Testis (tissue), 3 donors: Measurements from ENCODE around the gene TST. TPM values are rescaled to one million over a fixed set of nuclear protein-coding genes. Genes with fewer than 3 reads are reported as not detected.

Source experiments
- DNase-seq: peaks from one replicate; pipeline ENCODE4 v3.0.0-alpha.2; 2019
- H3K27ac ChIP-seq, 2 donors: fragments of 200-600 bp; sonication (generic); one replicate each; pipeline ENCODE4 v1.5.1; 2019
- H3K27me3 ChIP-seq: fragments of 200-600 bp; sonication (generic); one replicate; pipeline ENCODE4 v1.5.1; 2019
- H3K36me3 ChIP-seq: fragments of 200-600 bp; sonication (generic); one replicate; pipeline ENCODE4 v1.5.1; 2017; ENCODE audit warnings: low read depth; ENCODE audit errors: missing control alignments
- H3K4me1 ChIP-seq: fragments of 200-600 bp; sonication (generic); one replicate; pipeline ENCODE4 v1.5.1; 2019
- H3K4me3 ChIP-seq, 2 donors: fragments of 200-600 bp; sonication (generic); one replicate each; pipeline ENCODE4 v1.5.1; 2017 to 2019
- H3K9me3 ChIP-seq: fragments of 200-600 bp; sonication (generic); one replicate; pipeline ENCODE4 v1.5.1; 2017
- POLR2A ChIP-seq: fragments of 450-650 bp; IDR thresholded peaks from one replicate; pipeline ENCODE4 v1.6.1; 2017; ENCODE audit warnings: antibody characterized with exemption, mild to moderate bottlenecking, moderate library complexity
- WGBS, 2 donors: methylation state at CpG; one replicate each; pipeline ENCODE4 v1.1.5; 2018; 5-methylcytosine and 5-hydroxymethylcytosine counted together
- intact Hi-C: fragments of 100-400 bp; cut with DNase I; formaldehyde crosslinking; loops from one replicate; pipeline ENCODE4 v1.15.1; 2023; ENCODE audit warnings: low total_unique reads
- polyA plus RNA-seq: library from polyadenylated mRNA; stranded (reverse); fragments of 350-450 nt; fragmentation: Illumina TruSeq; extraction: RNeasy Lipid Tissue Mini Kit (QIAGEN cat#74804); gene quantifications from one replicate; pipeline ENCODE4 v1.2.3, GENCODE V29; 2014; ENCODE audit warnings: low read depth, low replicate concordance; ENCODE audit not compliant: insufficient read depth
- total RNA-seq, 2 donors: library from RNA; depleted of rRNA; stranded (reverse); fragments of >200 nt; gene quantifications; one replicate each; pipeline ENCODE4 v1.2.3, GENCODE V29; 2016
- TF ChIP-seq, protein P1 (sequence below), 3 experiments: fragments of 450-650 bp in 2 of 3; fragments of 200-600 bp in 1 of 3; sonication (generic) in 1 of 3; IDR thresholded peaks; one replicate each; pipeline ENCODE4 v1.5.1; 2016 to 2019; ENCODE audit warnings: antibody characterized with exemption in 3 of 3, mild to moderate bottlenecking in 2 of 3, moderate library complexity in 1 of 3

The TST gene
- total and polyA plus RNA-seq, 3 donors from 2014 or later = 18.0 to 20.9 (median 18.2) TPM

DNA sequence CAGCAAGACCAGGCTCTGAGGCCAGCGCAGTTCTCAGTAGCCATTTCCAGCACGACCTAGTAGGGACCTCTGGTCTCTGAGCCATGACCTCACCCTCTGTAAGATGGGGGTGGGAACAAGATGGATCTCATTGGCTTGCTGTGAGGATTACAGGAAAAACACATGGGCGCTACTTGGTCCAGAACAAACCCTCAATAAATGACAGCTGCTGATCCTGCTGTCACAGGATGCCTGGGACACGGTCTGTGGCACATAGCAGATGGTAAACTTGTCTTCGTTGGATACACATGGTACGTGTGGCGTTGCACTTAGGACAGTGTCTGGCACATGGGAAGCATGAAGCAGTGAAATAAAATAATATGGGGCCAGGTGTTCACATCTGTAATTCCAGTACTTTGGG lies 27.8 kb upstream of the TST start:
- H3K27me3 ChIP-seq = no peaks in the 10 kb centered on the region
- DNase-seq = no peak
- intact Hi-C loops = no loop called here
- no peaks in the 10 kb centered on the region for H3K9me3 ChIP-seq
- no peak overlapping the region for H3K4me3 ChIP-seq
- no peaks in the 10 kb centered on the region for H3K4me1 ChIP-seq
- whole genome bisulfite sequencing, 2 donors = 88 to 89% methylated on average over 7 of the region's 7 CpGs
- TF ChIP-seq, protein P1, sequence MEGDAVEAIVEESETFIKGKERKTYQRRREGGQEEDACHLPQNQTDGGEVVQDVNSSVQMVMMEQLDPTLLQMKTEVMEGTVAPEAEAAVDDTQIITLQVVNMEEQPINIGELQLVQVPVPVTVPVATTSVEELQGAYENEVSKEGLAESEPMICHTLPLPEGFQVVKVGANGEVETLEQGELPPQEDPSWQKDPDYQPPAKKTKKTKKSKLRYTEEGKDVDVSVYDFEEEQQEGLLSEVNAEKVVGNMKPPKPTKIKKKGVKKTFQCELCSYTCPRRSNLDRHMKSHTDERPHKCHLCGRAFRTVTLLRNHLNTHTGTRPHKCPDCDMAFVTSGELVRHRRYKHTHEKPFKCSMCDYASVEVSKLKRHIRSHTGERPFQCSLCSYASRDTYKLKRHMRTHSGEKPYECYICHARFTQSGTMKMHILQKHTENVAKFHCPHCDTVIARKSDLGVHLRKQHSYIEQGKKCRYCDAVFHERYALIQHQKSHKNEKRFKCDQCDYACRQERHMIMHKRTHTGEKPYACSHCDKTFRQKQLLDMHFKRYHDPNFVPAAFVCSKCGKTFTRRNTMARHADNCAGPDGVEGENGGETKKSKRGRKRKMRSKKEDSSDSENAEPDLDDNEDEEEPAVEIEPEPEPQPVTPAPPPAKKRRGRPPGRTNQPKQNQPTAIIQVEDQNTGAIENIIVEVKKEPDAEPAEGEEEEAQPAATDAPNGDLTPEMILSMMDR (IDR thresholded peaks at IDR 0.05) = no peak
- no peak for TF ChIP-seq POLR2A
- no peak overlapping the region for H3K27ac ChIP-seq
- no peaks in the 10 kb centered on the region for H3K36me3 ChIP-seq

DNA sequence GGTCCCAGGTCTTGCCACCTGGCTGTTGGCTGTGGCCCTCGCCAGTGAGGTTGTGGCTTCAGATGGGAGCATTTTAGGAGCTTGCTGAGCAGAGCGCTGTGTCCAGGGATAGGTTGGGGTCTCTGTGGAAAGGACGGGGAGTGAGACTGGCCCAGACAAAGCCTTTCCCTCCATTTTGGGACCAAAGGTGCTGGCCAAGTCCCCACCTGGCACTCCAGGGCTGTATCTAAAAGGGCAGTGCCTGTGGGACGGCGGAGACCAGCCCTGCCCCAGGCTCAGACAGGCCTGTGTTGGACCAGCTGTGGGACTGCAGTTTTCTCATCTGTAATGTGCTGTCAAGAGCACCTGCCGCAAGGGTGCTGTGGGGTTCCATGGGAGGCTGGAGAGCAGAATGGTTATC lies 27.3 kb upstream of the TST start:
- Histone ChIP-seq H3K4me1 (no peaks in the 10 kb centered on the region), H3K9me3 (no peaks in the 10 kb centered on the region), H3K27ac (no peak overlapping the region), H3K27me3 (no peaks in the 10 kb centered on the region), H3K4me3 (no peak overlapping the region), H3K36me3 (no peaks in the 10 kb centered on the region)
- intact Hi-C loops = no loop called here
- DNase-seq = no peak
- 94 to 96% methylated on average over 4 of the region's 6 CpGs for WGBS, 2 donors
- TF ChIP-seq POLR2A = no peak
- TF ChIP-seq, protein P1 (IDR thresholded peaks at IDR 0.05) = no peak

DNA sequence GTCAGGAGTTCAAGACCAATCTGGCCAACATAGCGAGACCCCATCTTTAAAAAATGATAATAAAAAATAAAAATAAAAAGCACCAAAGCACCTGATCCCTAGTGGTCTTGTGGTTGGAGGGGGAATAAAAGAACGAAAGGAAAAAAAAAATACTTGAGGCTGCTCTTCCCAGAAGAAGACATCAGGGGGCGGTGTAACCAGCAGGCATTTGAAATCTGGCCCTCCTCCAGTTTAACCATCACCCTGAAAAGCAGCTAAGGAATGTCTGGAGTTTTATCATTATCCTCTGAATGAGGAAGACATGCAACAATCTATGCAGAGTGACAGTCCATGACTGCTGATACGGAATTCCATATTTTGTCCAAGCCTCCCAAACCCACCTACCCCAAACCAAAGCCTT lies 26.7 kb upstream of the TST start:
- no peak for DNase-seq
- 46 to 55% methylated on average over 4 of the region's 4 CpGs for WGBS, 2 donors
- H3K36me3 ChIP-seq = no peaks in the 10 kb centered on the region
- TF ChIP-seq POLR2A = no peak
- TF ChIP-seq, protein P1 (IDR thresholded peaks at IDR 0.05) = peak; percentile 25 to 49 (median 27)
- H3K27me3 ChIP-seq = no peaks in the 10 kb centered on the region
- no peaks in the 10 kb centered on the region for H3K9me3 ChIP-seq
- intact Hi-C loops = no loop called here
- H3K4me1 ChIP-seq = no peaks in the 10 kb centered on the region
- H3K4me3 ChIP-seq = no peak overlapping the region
- no peak overlapping the region for H3K27ac ChIP-seq

DNA sequence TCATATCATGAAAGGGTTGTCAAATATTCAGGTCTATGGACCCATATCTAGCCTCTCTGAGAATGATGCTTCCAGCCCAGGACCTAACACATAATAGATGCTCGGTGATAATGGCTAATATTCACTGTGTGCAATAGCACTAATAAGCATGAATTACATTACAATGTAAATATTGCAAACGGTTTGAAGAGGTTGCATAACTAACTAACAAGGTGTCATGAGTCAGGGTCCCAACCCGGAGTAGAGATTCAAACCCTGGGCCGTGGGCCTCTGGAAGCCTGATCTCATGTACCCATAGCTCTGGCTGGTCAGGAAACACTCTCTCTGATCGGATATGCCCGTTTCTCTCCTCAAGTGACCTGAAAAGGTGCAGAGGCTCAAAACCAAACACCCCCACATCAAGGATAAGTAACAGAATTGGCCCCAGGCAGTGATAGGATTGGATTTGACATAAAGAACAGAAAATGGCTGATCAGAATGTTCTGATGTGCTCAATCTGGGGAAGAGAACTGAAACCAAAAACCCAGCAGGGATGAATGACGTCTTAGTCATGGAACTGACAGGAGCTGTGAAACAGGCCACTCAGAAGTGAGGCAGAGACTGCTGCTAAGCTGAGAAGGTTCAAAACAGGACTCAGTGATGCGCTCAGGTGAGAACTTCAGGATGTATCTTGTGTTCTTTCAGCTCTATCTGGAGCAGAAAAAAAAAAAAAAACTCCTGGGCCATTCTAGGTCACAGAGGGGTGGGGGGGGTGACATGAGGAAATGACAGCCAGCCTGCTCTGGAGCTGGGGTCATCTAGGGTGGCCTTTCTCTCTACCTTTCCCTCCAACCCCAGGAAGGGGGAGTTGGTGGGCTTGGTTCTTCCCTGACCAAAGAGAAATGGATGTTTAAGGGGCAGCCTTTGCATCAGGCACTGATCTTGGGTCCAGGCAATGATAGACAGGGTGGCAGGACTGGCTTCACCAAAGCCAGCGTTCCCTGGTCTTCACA lies 25.7 kb upstream of the TST start:
- intact Hi-C loops = no loop called here
- Histone ChIP-seq H3K4me1 (no peaks in the 10 kb centered on the region), H3K36me3 (no peaks in the 10 kb centered on the region), H3K27ac (no peak overlapping the region), H3K9me3 (no peaks in the 10 kb centered on the region), H3K4me3 (no peak overlapping the region), H3K27me3 (no peaks in the 10 kb centered on the region)
- DNase-seq = no peak
- TF ChIP-seq, protein P1 (IDR thresholded peaks at IDR 0.05) = no peak
- TF ChIP-seq POLR2A = no peak
- 88 to 89% methylated on average over 9 of the region's 9 CpGs for WGBS, 2 donors
